SKM-1 (cell line): Measurements from ENCODE around the gene MAJIN.
A peak's percentile ranks its signal among the peaks of the same experiment; 100 is the strongest.
"Not testable (repeated sequence)": the region's sequence is repeated elsewhere in the genome, so short reads cannot be mapped to it uniquely, and the experiment has no call there.

Source experiments
- DNase-seq: peaks from one replicate; lab custom pipeline; 2025; ENCODE audit not compliant: unreplicated experiment; lab: John Stamatoyannopoulos, UW

Gene MAJIN

GRCh38 chr11:64990222-64990923, 18.5 kb upstream of the MAJIN start:
- DNase-seq, result peak; percentile 52

DNA sequence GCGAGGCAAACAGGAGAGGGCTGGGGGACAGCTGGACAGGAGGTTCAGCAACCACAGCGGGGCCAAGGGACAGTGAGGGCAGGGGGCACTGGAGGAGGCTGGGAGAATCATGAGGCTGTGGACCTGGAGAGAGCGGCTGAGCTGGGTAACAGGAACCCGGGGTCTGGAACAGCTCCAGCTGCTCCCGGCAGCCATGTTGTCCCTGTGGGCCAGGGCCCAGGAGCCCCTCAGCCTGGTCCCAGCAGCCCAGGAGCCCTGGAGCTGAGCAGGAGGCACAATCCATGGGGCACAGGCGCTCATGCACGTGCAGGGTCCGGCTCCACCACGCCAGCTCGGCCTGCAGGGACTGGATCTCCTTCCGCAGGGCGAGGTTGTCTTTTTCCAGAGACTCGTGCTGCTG, 17.5 kb upstream of the MAJIN start:
- no peak for DNase-seq

DNA sequence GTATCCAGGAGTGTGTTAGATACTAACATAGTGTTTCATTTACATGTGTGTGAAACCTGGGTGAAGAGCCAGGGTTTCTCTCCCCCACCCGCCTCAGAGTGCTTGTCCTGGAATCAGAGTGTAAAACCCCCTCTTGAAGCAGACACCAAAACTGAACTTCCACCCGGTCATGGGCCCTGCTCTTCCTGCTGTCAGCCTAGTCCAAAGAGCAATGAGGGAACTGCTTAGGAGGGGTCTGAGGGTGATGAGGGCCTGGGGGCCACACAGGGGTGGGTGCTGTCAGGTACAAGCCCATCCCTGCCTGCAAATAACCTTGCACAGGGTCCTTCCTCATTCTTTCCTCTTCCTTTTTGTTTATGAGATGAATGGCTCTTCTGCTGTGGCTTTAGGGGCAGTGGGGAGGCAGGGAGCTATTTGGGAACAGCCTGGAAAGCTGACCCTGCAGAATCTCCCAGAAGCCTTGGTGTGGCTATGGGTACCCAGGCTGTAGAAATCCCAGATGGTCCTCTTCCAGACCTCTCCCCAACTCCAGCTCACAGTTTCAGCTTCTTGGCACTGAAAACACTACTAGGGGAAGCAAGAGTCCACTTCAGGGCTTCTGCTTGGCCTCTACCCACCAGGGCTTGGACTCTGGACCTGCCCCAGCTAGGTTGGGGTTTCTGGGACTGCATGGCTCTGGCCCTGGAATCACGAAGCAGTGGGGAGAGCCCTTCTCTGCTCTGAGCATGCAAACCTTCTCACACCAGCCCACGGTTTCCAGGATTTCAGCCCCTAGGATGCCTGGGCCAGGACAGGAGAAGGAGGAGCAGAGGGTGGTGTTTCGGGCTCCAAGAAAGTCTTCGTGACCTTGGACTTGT, 16.3 kb upstream of the MAJIN start:
- DNase-seq, result no peak

DNA sequence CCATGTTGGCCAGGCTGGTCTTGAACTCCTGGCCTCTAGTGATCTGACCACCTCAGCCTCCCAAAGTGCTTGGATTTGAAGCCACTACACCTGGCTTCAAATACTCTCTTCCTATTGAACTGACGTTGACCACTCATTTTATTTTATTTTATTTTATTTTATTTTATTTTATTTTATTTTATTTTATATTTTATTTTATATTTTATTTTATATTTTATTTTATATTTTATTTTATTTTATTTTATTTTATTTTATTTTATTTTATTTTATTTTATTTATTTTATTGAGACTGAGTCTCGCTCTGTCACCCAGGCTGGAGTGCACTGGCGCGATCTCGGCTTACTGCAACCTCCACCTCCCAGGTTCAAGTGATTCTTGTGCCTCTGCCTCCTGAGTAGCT, 11.4 kb upstream of the MAJIN start:
- not testable (repeated sequence) for DNase-seq

GRCh38 chr11:64976651-64977050, 4.7 kb upstream of the MAJIN start:
- no peak for DNase-seq

GRCh38 chr11:64974124-64974523, 2.2 kb upstream of the MAJIN start:
- no peak for DNase-seq

DNA sequence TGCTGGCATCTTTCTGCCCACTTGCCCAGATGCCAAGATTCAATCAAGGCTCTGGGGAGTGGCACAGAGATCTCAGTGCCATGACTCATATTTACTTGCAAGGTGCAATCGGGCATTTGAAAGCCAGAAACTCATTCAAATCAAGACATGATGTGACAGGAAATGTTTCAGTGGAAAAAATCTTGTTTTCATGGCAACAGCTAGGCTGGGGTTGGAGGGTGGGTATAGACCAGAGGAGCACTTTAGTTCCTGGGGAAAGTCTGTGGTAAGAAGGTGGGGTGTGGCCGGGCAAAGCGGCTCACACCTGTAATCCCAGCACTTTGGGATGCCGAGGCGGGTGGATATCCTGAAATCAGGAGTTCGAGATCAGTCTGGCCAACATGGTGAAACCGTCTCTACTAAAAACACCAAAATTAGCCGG, 1.2 kb downstream of the MAJIN start:
- no peak for DNase-seq

- DNase-seq, result no peak
Observed at GRCh38 chr11:64969209-64969608, 2.7 kb downstream of the MAJIN start.

DNA sequence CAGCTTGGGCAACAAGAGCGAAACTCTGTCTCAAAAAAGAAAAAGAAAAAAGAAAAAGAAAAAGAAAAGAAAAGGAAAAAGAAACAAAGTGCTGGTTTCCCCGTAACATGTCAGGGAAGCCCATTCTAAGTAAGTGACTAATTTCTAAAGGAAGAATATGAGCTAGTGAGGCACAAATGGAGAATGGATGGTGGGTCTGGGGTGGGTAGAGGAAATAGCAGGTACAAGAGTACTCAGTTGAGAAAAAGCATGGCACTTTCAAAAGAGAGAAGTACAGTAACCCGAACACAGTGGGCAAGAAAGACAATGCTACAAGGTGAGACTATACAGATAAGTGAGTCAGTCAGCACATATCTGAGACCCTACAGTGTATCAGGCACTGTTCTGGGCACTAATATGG, 4.5 kb downstream of the MAJIN start:
- DNase-seq, result no peak

GRCh38 chr11:64963072-64963631, 8.8 kb downstream of the MAJIN start:
- DNase-seq, result no peak

- no peak for DNase-seq
Observed at GRCh38 chr11:64960719-64961118, 11.2 kb downstream of the MAJIN start.

- no peak for DNase-seq
Observed at GRCh38 chr11:64959498-64959897, 12.4 kb downstream of the MAJIN start.

GRCh38 chr11:64954201-64954600, 17.7 kb downstream of the MAJIN start:
- DNase-seq, result no peak

- no peak for DNase-seq
Observed at GRCh38 chr11:64951529-64951928, 20.4 kb downstream of the MAJIN start.

DNA sequence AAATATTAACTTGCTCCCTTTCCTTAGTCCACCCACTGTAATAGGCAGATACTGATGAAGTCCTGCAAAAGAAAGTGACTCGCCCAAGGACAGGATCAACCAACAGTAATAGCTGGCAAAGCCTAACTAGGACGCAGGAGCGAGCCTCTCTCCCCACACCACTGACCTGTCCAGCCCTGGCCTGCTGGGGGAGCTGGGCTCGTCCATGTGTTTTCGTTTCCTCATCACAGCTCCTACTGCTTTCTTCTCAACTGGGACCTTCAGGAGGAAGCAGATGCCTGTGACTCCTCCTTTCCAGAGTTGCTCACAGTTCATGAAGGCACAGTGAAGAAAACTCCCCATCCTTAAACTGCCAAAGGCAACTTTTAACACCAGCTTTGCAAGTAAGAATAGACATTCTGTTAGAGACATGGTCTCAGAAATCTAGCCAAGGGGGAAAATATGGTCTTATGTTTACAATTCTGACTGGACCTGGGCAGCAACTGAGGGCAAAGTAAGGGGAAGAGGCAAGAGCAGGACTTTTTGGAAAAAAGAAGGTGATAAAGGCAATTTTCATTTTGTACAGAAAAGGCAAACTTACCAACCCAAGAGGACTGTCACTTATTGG, 24.6 kb downstream of the MAJIN start:
- DNase-seq, result no peak

DNA sequence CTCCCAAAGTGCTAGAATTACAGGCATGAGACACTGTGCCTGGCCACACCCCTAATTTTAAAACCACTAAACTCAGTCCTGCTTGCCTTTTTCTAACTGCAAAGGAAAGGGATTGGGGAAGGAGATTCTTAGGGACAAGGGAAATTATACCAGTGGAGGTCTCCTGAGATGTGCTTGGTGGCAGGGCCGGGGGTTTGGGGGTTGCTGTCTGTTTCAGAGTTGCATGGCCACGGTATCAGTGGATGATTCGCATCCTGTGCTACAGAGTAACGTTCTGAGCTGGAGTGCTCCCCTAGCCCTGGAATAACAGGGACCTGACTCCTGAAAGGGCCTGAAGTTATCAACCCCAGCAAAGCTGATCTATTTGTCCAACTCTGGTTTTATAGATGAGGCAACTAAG, 35.4 kb downstream of the MAJIN start:
- no peak for DNase-seq

DNA sequence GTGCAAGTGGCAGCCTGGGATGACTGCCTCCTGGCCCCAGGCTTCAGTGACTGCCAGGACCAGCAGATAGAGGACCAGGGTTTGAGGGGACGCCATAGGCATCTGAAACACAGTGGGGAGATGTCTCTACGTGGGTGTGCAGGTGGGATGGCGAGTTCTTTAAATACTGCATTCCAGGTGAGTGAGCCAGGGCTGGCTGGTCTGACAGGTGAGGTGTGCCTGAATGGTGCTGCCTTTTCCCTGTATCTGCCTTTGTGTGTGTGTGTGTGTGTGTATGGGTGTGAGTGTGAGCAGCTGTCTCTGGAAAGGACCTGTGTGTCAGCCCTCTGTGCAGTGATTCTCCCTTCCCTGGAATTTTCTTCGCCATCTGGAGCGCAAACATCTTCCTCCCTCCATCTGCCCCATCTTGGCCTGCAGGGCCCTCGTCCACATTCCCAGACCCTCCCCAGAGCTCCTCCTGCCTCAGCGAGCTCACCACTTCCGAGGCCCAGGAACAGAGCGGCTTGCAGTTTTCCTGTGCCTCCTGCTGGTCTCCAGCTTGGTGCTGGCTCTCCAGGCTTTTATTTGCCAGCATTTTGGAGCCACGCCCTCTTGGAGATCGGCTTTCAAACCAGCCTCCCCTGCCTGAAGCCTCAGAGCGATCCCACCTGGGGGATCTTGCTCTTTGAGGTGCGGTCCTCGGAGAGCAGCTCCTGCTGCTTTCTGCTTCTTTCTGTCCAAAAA, 36.4 kb downstream of the MAJIN start, which contains the start of gene GPHA2:
Gene GPHA2, minus strand, starts transcription at position 535 of the 723 bp plus-strand sequence. Its CDS starts 433 bp downstream, at position 102.
- DNase-seq, result no peak

DNA sequence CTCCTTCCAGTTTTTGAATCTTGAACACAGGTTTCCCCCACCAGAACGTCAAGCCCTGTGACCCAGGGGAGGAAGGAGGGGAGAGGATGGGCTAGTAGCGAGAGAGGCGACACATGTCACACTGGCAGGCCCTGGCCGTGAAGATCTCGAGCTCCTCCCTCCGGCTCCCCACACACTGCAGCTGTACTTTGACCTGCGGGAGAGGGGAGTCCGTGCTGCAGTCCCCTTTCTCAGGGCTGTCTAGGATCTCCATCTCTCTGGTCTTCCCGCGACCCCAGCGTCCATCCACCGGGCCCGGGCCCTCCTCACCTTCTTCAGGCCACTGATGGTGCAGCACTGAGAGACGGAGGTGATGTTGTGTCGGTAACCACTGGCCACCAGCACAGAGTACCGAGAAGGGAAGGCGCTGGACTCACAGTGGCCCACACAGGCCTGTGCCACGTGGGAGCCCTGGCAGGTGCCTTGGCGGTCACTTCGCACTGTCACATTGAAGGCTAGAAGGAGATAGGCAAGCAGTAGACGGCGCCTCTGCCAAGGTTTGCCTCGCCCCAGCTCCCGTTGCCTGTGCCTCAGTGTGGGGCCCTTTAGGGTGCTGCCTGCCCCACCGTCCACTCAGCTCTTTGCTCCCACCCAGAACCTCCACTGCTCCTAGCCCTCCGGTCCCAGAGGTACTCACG, 37.1 kb downstream of the MAJIN start:
- DNase-seq, result no peak

- peak; percentile 26 for DNase-seq
Observed at GRCh38 chr11:64933935-64934681, 37.8 kb downstream of the MAJIN start.
